ENCODE results near the gene PLEKHS1.

DNA sequence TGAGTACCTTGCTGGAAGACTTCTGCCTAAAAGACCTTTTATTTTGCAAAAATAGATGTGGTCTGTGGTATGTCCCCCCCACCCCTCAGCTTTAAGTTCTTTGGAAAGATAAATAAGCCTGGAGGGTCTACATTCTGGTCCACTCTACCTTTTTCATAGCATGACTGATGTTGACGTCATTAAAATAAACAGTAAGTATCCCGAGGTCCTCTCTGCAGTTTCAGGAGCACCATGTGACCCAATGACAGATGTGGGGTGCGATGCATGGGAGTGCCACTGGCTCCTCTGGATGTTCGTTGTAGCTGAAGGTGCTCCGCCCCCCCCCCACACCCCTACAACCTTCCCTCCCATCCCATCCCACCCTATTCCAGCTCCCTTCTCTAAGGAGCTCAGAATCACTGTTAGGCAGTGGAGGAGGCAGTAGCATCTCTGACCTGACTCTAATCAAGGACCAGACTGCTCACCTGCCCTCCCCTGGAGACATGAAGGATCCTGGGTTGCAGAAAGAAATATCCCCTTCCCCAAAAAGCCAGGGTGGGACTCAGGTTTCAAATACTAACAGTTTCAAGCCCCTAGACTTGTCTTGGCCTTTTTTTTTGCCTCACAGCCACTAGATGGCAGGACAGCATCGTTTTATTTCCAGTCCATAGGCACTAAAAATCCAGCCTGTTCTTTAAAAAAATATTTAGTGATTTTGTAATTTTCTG is 46.7 kb upstream of the PLEKHS1 start:
- TF ChIP-seq POLR2AphosphoS5 (IDR thresholded peaks at IDR 0.05) (no peak), POLR2A (IDR thresholded peaks at IDR 0.05) (no peak)

All from spleen (tissue), 3 donors.